ENCODE measurements around the gene PTPRG. TPM values are rescaled to one million over a fixed set of nuclear protein-coding genes. Genes with fewer than 3 reads are reported as not detected.
A peak's percentile ranks its signal among the peaks of the same experiment; 100 is the strongest.

Gene PTPRG
- total and polyA plus RNA-seq, 4 donors, result 3.6 to 35.6 (median 8.1) TPM

- 47% methylated on average over 6 of the region's 6 CpGs for WGBS
- DNase-seq (ENCODE audit: low spot score), result no peak
- peaks cover 9 to 33% (median 24%) of the 10 kb centered on the region in 4 donors for H3K4me1 ChIP-seq (ENCODE audit: control insufficient read depth in 4 of 4, insufficient read depth in 4 of 4, low read length in 3 of 4)
- TF ChIP-seq HNF4G (IDR thresholded peaks at IDR 0.05) (no peak), EGR1 (IDR thresholded peaks at IDR 0.05; ENCODE audit: low read depth in 2 of 2) (no peak), SP1 (IDR thresholded peaks at IDR 0.05) (no peak), RAD21 (IDR thresholded peaks at IDR 0.05) (no peak), HNF4A (conservative IDR thresholded peaks at IDR 0.05) (no peak), JUND (IDR thresholded peaks at IDR 0.05) (no peak), FOXA2 (IDR thresholded peaks at IDR 0.05) (no peak), FOXA1 (IDR thresholded peaks at IDR 0.05) (no peak), GABPA (IDR thresholded peaks at IDR 0.05 in 1 of 2, conservative IDR thresholded peaks at IDR 0.05 in 1 of 2) (no peak), ZBTB33 (IDR thresholded peaks at IDR 0.05) (no peak), RXRA (IDR thresholded peaks at IDR 0.05) (no peak), TAF1 (conservative IDR thresholded peaks at IDR 0.05) (no peak), MAX (IDR thresholded peaks at IDR 0.05) (no peak), NR2F2 (IDR thresholded peaks at IDR 0.05) (no peak), YY1 (IDR thresholded peaks at IDR 0.05) (no peak), ATF3 (IDR thresholded peaks at IDR 0.05) (no peak), CTCF (IDR thresholded peaks at IDR 0.05; ENCODE audit: low read depth, low read length, missing input control) (no peak)
- TF ChIP-seq, protein P1, sequence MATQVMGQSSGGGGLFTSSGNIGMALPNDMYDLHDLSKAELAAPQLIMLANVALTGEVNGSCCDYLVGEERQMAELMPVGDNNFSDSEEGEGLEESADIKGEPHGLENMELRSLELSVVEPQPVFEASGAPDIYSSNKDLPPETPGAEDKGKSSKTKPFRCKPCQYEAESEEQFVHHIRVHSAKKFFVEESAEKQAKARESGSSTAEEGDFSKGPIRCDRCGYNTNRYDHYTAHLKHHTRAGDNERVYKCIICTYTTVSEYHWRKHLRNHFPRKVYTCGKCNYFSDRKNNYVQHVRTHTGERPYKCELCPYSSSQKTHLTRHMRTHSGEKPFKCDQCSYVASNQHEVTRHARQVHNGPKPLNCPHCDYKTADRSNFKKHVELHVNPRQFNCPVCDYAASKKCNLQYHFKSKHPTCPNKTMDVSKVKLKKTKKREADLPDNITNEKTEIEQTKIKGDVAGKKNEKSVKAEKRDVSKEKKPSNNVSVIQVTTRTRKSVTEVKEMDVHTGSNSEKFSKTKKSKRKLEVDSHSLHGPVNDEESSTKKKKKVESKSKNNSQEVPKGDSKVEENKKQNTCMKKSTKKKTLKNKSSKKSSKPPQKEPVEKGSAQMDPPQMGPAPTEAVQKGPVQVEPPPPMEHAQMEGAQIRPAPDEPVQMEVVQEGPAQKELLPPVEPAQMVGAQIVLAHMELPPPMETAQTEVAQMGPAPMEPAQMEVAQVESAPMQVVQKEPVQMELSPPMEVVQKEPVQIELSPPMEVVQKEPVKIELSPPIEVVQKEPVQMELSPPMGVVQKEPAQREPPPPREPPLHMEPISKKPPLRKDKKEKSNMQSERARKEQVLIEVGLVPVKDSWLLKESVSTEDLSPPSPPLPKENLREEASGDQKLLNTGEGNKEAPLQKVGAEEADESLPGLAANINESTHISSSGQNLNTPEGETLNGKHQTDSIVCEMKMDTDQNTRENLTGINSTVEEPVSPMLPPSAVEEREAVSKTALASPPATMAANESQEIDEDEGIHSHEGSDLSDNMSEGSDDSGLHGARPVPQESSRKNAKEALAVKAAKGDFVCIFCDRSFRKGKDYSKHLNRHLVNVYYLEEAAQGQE (IDR thresholded peaks at IDR 0.05), result no peak
- H3K36me3 ChIP-seq (ENCODE audit: control insufficient read depth in 4 of 4, insufficient read depth in 3 of 4, low read depth in 1 of 4, low read length in 3 of 4), result no peaks in the 10 kb centered on the region
- H3K27ac ChIP-seq (ENCODE audit: low read depth in 1 of 2, low read length in 2 of 2), result peak overlapping the region; percentile 17 to 54
- H3K9me3 ChIP-seq (ENCODE audit: control insufficient read depth in 4 of 4, low read length in 3 of 4), result no peaks in the 10 kb centered on the region
- H3K4me3 ChIP-seq (ENCODE audit: low read depth in 1 of 3, low read length in 3 of 3), result no peak overlapping the region
- H3K27me3 ChIP-seq (ENCODE audit: control insufficient read depth in 4 of 4, insufficient read depth in 4 of 4, low read length in 3 of 4), result no peaks in the 10 kb centered on the region
- H3K9ac ChIP-seq (ENCODE audit: low read depth in 1 of 2, low read length in 2 of 2), result no peak overlapping the region
These were observed 246.5 kb downstream of the PTPRG start for GRCh38 chr3:61807865-61808276.

All from liver (tissue), 9 donors.